GM12878 (cell line): ENCODE measurements around the gene TRIM39. TPM values are rescaled to one million over a fixed set of nuclear protein-coding genes. Genes with fewer than 3 reads are reported as not detected.

Experiments
- ATAC-seq: fragments of 200-7000 bp; cut with Tn5 transposase; 3 replicates; pipeline ENCODE4 v1.9.1; 2020; ENCODE audit warnings: mild to moderate bottlenecking, moderate library complexity
- BruUV-seq: library from RNA; stranded (reverse); fragments of 400-500 nt; replicated peaks from 2 replicates; lab custom pipeline; 2021; lab: Mats Ljungman, UMichigan
- CTCF ChIA-PET: fragments of 300-600 bp; sonication (Branson Sonifier 250); formaldehyde crosslinking; extraction: SDS; loops from one replicate; lab custom pipeline; 2021; ENCODE audit warnings: inconsistent platforms; lab: Yijun Ruan, JAX
- POLR2A ChIA-PET: fragments of 350-600 bp; formaldehyde crosslinking; extraction: SDS; loops from one replicate; lab custom pipeline; 2021; ENCODE audit warnings: inconsistent platforms; lab: Charles Lee
- RAD21 ChIA-PET: fragments of 300-600 bp; sonication (Branson Sonifier 250); formaldehyde crosslinking; loops from one replicate; lab custom pipeline; 2023; ENCODE audit warnings: antibody characterized with exemption; ENCODE audit not compliant: unreplicated experiment; lab: Charles Lee
- SMC1A ChIA-PET: fragments of 300-600 bp; sonication (Branson Sonifier 250); formaldehyde crosslinking; loops from one replicate; lab custom pipeline; 2023; ENCODE audit not compliant: unreplicated experiment, uncharacterized antibody; lab: Charles Lee
- DNase-seq: peaks from one replicate; pipeline ENCODE4 v3.0.0-alpha.2; 2011; ENCODE audit warnings: low read depth, low spot score
- FAIRE-seq: peaks from 3 replicates; lab custom pipeline; 2011; peaks lifted over from hg19 to GRCh38; lab: Jason Lieb, UNC
- H2AFZ ChIP-seq: 2 replicates; pipeline ENCODE4 v1.6.0; 2011; ENCODE audit warnings: low read depth, low read length, control low read depth; ENCODE audit not compliant: control insufficient read depth
- H3K27ac ChIP-seq: 2 replicates; pipeline ENCODE4 v1.5.1; 2011; ENCODE audit warnings: control low read depth; ENCODE audit not compliant: control insufficient read depth, insufficient read depth
- H3K27me3 ChIP-seq, 2 experiments: replicated peaks in 1 of 2; 2 replicates each; pipeline versions ENCODE4 v1.6.0 to v1.6.1; 2011; ENCODE audit warnings: low read length in 1 of 2; ENCODE audit not compliant: control insufficient read depth in 2 of 2, insufficient read depth in 2 of 2
- H3K36me3 ChIP-seq, 2 experiments: 2 replicates each; pipeline ENCODE4 v1.5.1; 2011; ENCODE audit warnings: low read length in 1 of 2; ENCODE audit not compliant: control insufficient read depth in 2 of 2, insufficient read depth in 2 of 2
- H3K4me1 ChIP-seq: 2 replicates; pipeline ENCODE4 v1.6.1; 2011; ENCODE audit warnings: mild to moderate bottlenecking, low read length, moderate library complexity, mixed read lengths; ENCODE audit not compliant: control insufficient read depth, insufficient read depth
- H3K4me2 ChIP-seq: 2 replicates; pipeline ENCODE4 v1.6.0; 2011; ENCODE audit warnings: control low read depth; ENCODE audit not compliant: control insufficient read depth, insufficient read depth
- H3K4me3 ChIP-seq: fragments of 200-600 bp; sonication (generic); 2 replicates; pipeline ENCODE4 v1.5.1; 2016
- H3K79me2 ChIP-seq: 2 replicates; pipeline ENCODE4 v1.6.0; 2011; ENCODE audit warnings: low read length; ENCODE audit not compliant: control insufficient read depth, insufficient read depth
- H3K9ac ChIP-seq: 2 replicates; pipeline ENCODE4 v1.8.0; 2011; ENCODE audit warnings: low read length, control low read depth, mixed read lengths; ENCODE audit not compliant: control insufficient read depth, insufficient read depth
- H3K9me3 ChIP-seq: replicated peaks from 3 replicates; pipeline ENCODE4 v1.5.1; 2011; ENCODE audit warnings: mild to moderate bottlenecking, low read length; ENCODE audit not compliant: control insufficient read depth, insufficient read depth
- H4K20me1 ChIP-seq: 2 replicates; pipeline ENCODE4 v1.6.0; 2011; ENCODE audit not compliant: control insufficient read depth, insufficient read depth
- BHLHE40 ChIP-seq, 2 experiments: fragments of 450-650 bp in 1 of 2; IDR thresholded peaks; 2 replicates each; pipeline ENCODE4 v1.6.1; 2011 to 2017; ENCODE audit warnings: low read depth in 2 of 2, borderline replicate concordance in 1 of 2, improper control_type of control experiment in 1 of 2, low read length in 1 of 2, mild to moderate bottlenecking in 1 of 2
- CHD1 ChIP-seq: IDR thresholded peaks from 2 replicates; pipeline ENCODE4 v1.6.1; 2012; ENCODE audit warnings: low read depth, low read length, improper control_type of control experiment
- CHD4 ChIP-seq: fragments of 200-600 bp; sonication (generic); IDR thresholded peaks from 2 replicates; pipeline ENCODE4 v1.6.1; 2016; ENCODE audit warnings: mild to moderate bottlenecking
- PAX8 ChIP-seq: fragments of 450-650 bp; IDR thresholded peaks from 2 replicates; pipeline ENCODE4 v1.6.1; 2017; ENCODE audit warnings: mild to moderate bottlenecking, moderate library complexity
- RAD51 ChIP-seq: fragments of 450-650 bp; IDR thresholded peaks from 2 replicates; pipeline ENCODE4 v1.6.1; 2016; ENCODE audit warnings: moderate library complexity, mild to moderate bottlenecking, inconsistent platforms
- RFX5 ChIP-seq: IDR thresholded peaks from 2 replicates; pipeline ENCODE4 v1.6.1; 2011; ENCODE audit warnings: low read depth, low read length, improper control_type of control experiment
- RUNX3 ChIP-seq: IDR thresholded peaks from 2 replicates; pipeline ENCODE4 v1.6.1; 2012; ENCODE audit warnings: low read length, inconsistent platforms
- ZNF622 ChIP-seq: fragments of 450-650 bp; IDR thresholded peaks from 2 replicates; pipeline ENCODE4 v1.6.1; 2017; ENCODE audit warnings: mild to moderate bottlenecking, inconsistent platforms
- WGBS: methylation state at CpG from one replicate; pipeline ENCODE4 v1.1.6; 2016; ENCODE audit warnings: low lambda C conversion rate; ENCODE audit not compliant: insufficient replicate concordance, insufficient coverage; ENCODE audit errors: missing lambda C conversion rate; 5-methylcytosine and 5-hydroxymethylcytosine counted together
- in situ Hi-C: fragments of 300-500 bp; cut with MboI; formaldehyde crosslinking; loops from 9 replicates; pipeline ENCODE4 v1.14.3; 2018; ENCODE audit warnings: mixed read lengths
- intact Hi-C: fragments of 100-400 bp; cut with micrococcal nuclease; formaldehyde crosslinking; loops from one replicate; pipeline ENCODE4 v1.14.2; 2022; ENCODE audit not compliant: unreplicated experiment
- polyA plus RNA-seq, 11 experiments: library from polyadenylated mRNA; depleted of rRNA in 4 of 11; unstranded in 6 of 11; stranded (reverse) in 5 of 11; fragments of >200 nt; fragmentation: Nextera tagmentation in 4 of 11; fragmentation: Illumina TruSeq in 1 of 11; extraction: Ambion mirVana in 4 of 11; extraction: Trizol in 1 of 11; gene quantifications; 1 replicate in 1 of 11; 2 replicates in 10 of 11; pipeline versions ENCODE4 v1.2.1 to v1.2.3, GENCODE V29; 2011 to 2016; ENCODE audit warnings: inconsistent platforms in 2 of 11, missing spikeins in 2 of 11, low read depth in 1 of 11
- total RNA-seq, 4 experiments: library from RNA; depleted of rRNA in 3 of 4; stranded (reverse); fragments of >200 nt in 3 of 4; fragmentation: Illumina TruSeq in 1 of 4; extraction: Trizol in 1 of 4; gene quantifications; 2 replicates each; pipeline versions ENCODE4 v1.2.1 to v1.2.3, GENCODE V29; 2013 to 2021
- TF ChIP-seq, protein P1 (sequence below): fragments of 450-650 bp; IDR thresholded peaks from 2 replicates; pipeline ENCODE4 v1.6.1; 2017; ENCODE audit warnings: mild to moderate bottlenecking, low read depth, inconsistent platforms; ENCODE audit not compliant: poor library complexity, severe bottlenecking
- TF ChIP-seq, protein P2 (sequence below): IDR thresholded peaks from 2 replicates; pipeline ENCODE4 v1.6.1; 2012; ENCODE audit warnings: improper control_type of control experiment, low read depth, low read length; ENCODE audit not compliant: insufficient replicate concordance
- TF ChIP-seq, protein P3 (sequence below): fragments of 450-650 bp; IDR thresholded peaks from 2 replicates; pipeline ENCODE4 v1.6.1; 2014; ENCODE audit warnings: mild to moderate bottlenecking
- TF ChIP-seq, protein P4 (sequence below): IDR thresholded peaks from 2 replicates; pipeline ENCODE4 v1.6.1; 2012; ENCODE audit warnings: low read depth, low read length, improper control_type of control experiment

TRIM39 gene
- total and polyA plus RNA-seq, 10 of the 15 experiments (the other 5 are each of a cell fraction or from before 2014, with no cell fraction given), result 3.0 to 11.9 (median 8.8) TPM

DNA sequence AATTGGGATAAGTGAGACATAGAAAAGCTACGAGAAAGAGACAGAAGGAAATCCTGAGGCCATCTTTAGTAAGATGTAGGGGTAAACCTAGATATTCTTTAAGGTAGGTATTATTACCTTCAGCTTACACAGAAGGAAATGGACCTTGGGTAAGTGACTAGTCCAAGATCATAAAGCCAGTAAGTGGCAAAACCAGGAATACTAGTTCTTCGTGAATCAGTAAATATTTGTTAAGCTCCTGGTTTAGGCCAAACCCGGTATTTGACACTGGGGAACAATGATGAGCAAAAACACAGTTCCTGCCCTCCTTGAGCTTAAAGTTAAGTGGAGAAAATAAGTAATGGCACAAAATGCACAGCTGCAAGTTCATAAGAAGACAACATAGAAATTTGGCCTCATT, 5.3 kb downstream of the TRIM39 start:
- DNase-seq (no peak), ATAC-seq (no peak), FAIRE-seq (no peak)
- H3K9ac ChIP-seq, result no peak overlapping the region
- in situ Hi-C loops (no loop called here), intact Hi-C loops (no loop called here)
- no peak overlapping the region for H2AFZ ChIP-seq
- ChIA-PET SMC1A (interaction anchor here (1.3 to 2.2 kb wide), 2 partner anchors 8 to 15 kb away, joined by 3 to 5 read pairs; no protein-coding TSS in a partner anchor), RAD21 (interaction anchor here (0.9 kb wide), 1 partner anchor 13 kb away, joined by 3 read pairs; the partner anchor contains the start of gene RPP21), POLR2A (interaction anchor here (1.1 to 1.6 kb wide), 2 partner anchors 17 to 70 kb away, joined by 3 to 5 read pairs; no protein-coding TSS in a partner anchor), CTCF (interaction anchor here (1.1 to 1.4 kb wide), 4 partner anchors 100 to 213 kb away, joined by 4 to 5 read pairs (median 4); no protein-coding TSS in a partner anchor)
- H3K9me3 ChIP-seq, result no peaks in the 10 kb centered on the region
- H3K27me3 ChIP-seq, result no peaks in the 10 kb centered on the region
- no TSS peak for BruUV-seq
- H4K20me1 ChIP-seq, result no peaks in the 10 kb centered on the region
- H3K4me3 ChIP-seq, result no peak overlapping the region
- no peak overlapping the region for H3K27ac ChIP-seq
- 95% methylated on average over 3 of the region's 3 CpGs for whole genome bisulfite sequencing
- H3K4me1 ChIP-seq, result no peaks in the 10 kb centered on the region
- H3K36me3 ChIP-seq, result peaks cover 3 to 25% of the 10 kb centered on the region in 2 experiments
- H3K79me2 ChIP-seq, result peaks cover 5% of the 10 kb centered on the region
- no peak overlapping the region for H3K4me2 ChIP-seq
- TF ChIP-seq, protein P1, sequence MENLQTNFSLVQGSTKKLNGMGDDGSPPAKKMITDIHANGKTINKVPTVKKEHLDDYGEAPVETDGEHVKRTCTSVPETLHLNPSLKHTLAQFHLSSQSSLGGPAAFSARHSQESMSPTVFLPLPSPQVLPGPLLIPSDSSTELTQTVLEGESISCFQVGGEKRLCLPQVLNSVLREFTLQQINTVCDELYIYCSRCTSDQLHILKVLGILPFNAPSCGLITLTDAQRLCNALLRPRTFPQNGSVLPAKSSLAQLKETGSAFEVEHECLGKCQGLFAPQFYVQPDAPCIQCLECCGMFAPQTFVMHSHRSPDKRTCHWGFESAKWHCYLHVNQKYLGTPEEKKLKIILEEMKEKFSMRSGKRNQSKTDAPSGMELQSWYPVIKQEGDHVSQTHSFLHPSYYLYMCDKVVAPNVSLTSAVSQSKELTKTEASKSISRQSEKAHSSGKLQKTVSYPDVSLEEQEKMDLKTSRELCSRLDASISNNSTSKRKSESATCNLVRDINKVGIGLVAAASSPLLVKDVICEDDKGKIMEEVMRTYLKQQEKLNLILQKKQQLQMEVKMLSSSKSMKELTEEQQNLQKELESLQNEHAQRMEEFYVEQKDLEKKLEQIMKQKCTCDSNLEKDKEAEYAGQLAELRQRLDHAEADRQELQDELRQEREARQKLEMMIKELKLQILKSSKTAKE, result no peak
- TF ChIP-seq RAD51 (no peak), RFX5 (no peak), BHLHE40 (IDR thresholded peaks at IDR 0.05; ENCODE audit: borderline replicate concordance in 1 of 2, low read depth in 2 of 2, low read length in 1 of 2) (no peak), CHD4 (no peak), ZNF622 (no peak), PAX8 (no peak), RUNX3 (no peak), CHD1 (no peak)
- TF ChIP-seq, protein P2, sequence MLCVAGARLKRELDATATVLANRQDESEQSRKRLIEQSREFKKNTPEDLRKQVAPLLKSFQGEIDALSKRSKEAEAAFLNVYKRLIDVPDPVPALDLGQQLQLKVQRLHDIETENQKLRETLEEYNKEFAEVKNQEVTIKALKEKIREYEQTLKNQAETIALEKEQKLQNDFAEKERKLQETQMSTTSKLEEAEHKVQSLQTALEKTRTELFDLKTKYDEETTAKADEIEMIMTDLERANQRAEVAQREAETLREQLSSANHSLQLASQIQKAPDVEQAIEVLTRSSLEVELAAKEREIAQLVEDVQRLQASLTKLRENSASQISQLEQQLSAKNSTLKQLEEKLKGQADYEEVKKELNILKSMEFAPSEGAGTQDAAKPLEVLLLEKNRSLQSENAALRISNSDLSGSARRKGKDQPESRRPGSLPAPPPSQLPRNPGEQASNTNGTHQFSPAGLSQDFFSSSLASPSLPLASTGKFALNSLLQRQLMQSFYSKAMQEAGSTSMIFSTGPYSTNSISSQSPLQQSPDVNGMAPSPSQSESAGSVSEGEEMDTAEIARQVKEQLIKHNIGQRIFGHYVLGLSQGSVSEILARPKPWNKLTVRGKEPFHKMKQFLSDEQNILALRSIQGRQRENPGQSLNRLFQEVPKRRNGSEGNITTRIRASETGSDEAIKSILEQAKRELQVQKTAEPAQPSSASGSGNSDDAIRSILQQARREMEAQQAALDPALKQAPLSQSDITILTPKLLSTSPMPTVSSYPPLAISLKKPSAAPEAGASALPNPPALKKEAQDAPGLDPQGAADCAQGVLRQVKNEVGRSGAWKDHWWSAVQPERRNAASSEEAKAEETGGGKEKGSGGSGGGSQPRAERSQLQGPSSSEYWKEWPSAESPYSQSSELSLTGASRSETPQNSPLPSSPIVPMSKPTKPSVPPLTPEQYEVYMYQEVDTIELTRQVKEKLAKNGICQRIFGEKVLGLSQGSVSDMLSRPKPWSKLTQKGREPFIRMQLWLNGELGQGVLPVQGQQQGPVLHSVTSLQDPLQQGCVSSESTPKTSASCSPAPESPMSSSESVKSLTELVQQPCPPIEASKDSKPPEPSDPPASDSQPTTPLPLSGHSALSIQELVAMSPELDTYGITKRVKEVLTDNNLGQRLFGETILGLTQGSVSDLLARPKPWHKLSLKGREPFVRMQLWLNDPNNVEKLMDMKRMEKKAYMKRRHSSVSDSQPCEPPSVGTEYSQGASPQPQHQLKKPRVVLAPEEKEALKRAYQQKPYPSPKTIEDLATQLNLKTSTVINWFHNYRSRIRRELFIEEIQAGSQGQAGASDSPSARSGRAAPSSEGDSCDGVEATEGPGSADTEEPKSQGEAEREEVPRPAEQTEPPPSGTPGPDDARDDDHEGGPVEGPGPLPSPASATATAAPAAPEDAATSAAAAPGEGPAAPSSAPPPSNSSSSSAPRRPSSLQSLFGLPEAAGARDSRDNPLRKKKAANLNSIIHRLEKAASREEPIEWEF, result no peak
- TF ChIP-seq, protein P3, sequence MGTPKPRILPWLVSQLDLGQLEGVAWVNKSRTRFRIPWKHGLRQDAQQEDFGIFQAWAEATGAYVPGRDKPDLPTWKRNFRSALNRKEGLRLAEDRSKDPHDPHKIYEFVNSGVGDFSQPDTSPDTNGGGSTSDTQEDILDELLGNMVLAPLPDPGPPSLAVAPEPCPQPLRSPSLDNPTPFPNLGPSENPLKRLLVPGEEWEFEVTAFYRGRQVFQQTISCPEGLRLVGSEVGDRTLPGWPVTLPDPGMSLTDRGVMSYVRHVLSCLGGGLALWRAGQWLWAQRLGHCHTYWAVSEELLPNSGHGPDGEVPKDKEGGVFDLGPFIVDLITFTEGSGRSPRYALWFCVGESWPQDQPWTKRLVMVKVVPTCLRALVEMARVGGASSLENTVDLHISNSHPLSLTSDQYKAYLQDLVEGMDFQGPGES, result no peak
- TF ChIP-seq, protein P4, sequence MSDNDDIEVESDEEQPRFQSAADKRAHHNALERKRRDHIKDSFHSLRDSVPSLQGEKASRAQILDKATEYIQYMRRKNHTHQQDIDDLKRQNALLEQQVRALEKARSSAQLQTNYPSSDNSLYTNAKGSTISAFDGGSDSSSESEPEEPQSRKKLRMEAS, result no peak
